GM19239 (cell line): ENCODE results near the gene ADH1B.

Experiments used
- DNase-seq: peaks from one replicate; pipeline ENCODE4 v3.0.0; 2011; ENCODE audit warnings: low spot score; ENCODE audit not compliant: insufficient read length
- FAIRE-seq: peaks from 2 replicates; lab custom pipeline; 2011; peaks lifted over from hg19 to GRCh38; lab: Jason Lieb, UNC

ADH1B gene

DNA sequence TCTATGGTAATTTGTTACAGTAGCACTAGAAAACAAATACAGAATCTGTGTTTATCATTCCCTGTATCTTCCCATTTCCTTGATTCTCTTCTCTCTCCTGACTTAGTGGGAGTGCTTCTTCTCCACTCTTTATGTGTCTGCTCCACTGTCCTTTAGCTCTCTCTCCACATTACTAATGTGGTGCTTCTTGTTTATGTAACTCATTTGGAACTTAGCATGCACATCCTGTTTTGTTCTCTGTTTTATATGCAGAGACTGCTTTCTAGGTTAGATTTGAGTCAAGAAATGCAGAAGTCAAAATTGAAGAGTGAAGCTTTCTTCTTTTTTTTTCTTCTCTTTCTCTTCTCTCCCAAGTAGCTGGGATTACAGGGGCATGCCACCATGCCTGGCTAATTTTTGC is 56.3 kb downstream of the ADH1B start:
- FAIRE-seq (no peak), DNase-seq (no peak)
